Mesenchymal stem cell (in vitro differentiated cells and primary cell): ENCODE results near the gene LAMA5.

Experiments
- DNase-seq: peaks from one replicate; pipeline ENCODE4 v3.0.0-alpha.2; 2013
- H2AFZ ChIP-seq: one replicate; pipeline ENCODE4 v1.6.1; 2013; ENCODE audit warnings: low read depth, mild to moderate bottlenecking, control low read depth, inconsistent platforms, low read length, moderate library complexity
- H2AK5ac ChIP-seq: 2 replicates; pipeline ENCODE4 v1.6.1; 2013; ENCODE audit warnings: low read length, moderate library complexity, mild to moderate bottlenecking, inconsistent platforms; ENCODE audit not compliant: severe bottlenecking
- H2BK120ac ChIP-seq: one replicate; pipeline ENCODE4 v1.6.1; 2013; ENCODE audit warnings: low read depth, mild to moderate bottlenecking, inconsistent platforms, low read length, moderate library complexity
- H2BK12ac ChIP-seq, 2 experiments: one replicate each; pipeline ENCODE4 v1.6.1; 2013; ENCODE audit warnings: inconsistent platforms in 2 of 2, low read length in 2 of 2, mild to moderate bottlenecking in 2 of 2, moderate library complexity in 2 of 2, control low read depth in 1 of 2
- H2BK15ac ChIP-seq: one replicate; pipeline ENCODE4 v1.6.1; 2013; ENCODE audit warnings: mild to moderate bottlenecking, low read depth, inconsistent platforms; ENCODE audit not compliant: poor library complexity, severe bottlenecking
- H2BK5ac ChIP-seq: 2 replicates; pipeline ENCODE4 v1.6.1; 2013; ENCODE audit warnings: low read depth, mild to moderate bottlenecking, low read length, control low read depth, inconsistent platforms; ENCODE audit not compliant: poor library complexity, severe bottlenecking
- H3K14ac ChIP-seq, 2 experiments: one replicate each; pipeline ENCODE4 v1.6.1; 2013; ENCODE audit warnings: inconsistent platforms in 2 of 2, low read length in 2 of 2, control low read depth in 1 of 2, mild to moderate bottlenecking in 1 of 2, moderate library complexity in 1 of 2
- H3K18ac ChIP-seq, 2 experiments: one replicate each; pipeline ENCODE4 v1.6.1; 2013; ENCODE audit warnings: inconsistent platforms in 2 of 2, low read length in 2 of 2, control low read depth in 1 of 2, low read depth in 1 of 2, mild to moderate bottlenecking in 1 of 2
- H3K23ac ChIP-seq, 2 experiments: one replicate each; pipeline ENCODE4 v1.6.1; 2013; ENCODE audit warnings: inconsistent platforms in 2 of 2, low read length in 2 of 2, mild to moderate bottlenecking in 2 of 2, moderate library complexity in 2 of 2, control low read depth in 1 of 2
- H3K27ac ChIP-seq: 2 replicates; pipeline ENCODE4 v1.5.1; 2013; ENCODE audit warnings: mild to moderate bottlenecking, moderate library complexity, low read length, control low read depth, inconsistent platforms; ENCODE audit not compliant: poor library complexity, severe bottlenecking
- H3K27me3 ChIP-seq, 2 experiments: 2 replicates each; pipeline versions ENCODE4 v1.6.1 to v1.7.0; 2013; ENCODE audit warnings: low read length in 2 of 2, mild to moderate bottlenecking in 2 of 2, moderate library complexity in 2 of 2, control low read depth in 1 of 2, inconsistent platforms in 1 of 2; ENCODE audit not compliant: control insufficient read depth in 1 of 2, insufficient read depth in 1 of 2
- H3K36me3 ChIP-seq, 2 experiments: 2 replicates each; pipeline versions ENCODE4 v1.6.1 to v1.7.0; 2013; ENCODE audit warnings: low read length in 2 of 2, control low read depth in 1 of 2, inconsistent platforms in 1 of 2, low read depth in 1 of 2, mild to moderate bottlenecking in 1 of 2; ENCODE audit not compliant: insufficient read depth in 2 of 2, control insufficient read depth in 1 of 2
- H3K4ac ChIP-seq, 2 experiments: one replicate each; pipeline ENCODE4 v1.6.1; 2013; ENCODE audit warnings: inconsistent platforms in 2 of 2, low read length in 2 of 2, mild to moderate bottlenecking in 2 of 2, moderate library complexity in 2 of 2, control low read depth in 1 of 2, low read depth in 1 of 2
- H3K4me1 ChIP-seq: 2 replicates; pipeline ENCODE4 v1.6.1; 2013; ENCODE audit warnings: low read depth, low read length, control low read depth; ENCODE audit not compliant: control insufficient read depth, insufficient read depth
- H3K4me2 ChIP-seq: 2 replicates; pipeline ENCODE4 v1.6.1; 2013; ENCODE audit warnings: low read length, mild to moderate bottlenecking, inconsistent platforms; ENCODE audit not compliant: poor library complexity, severe bottlenecking
- H3K4me3 ChIP-seq, 2 experiments: 2 replicates each; pipeline versions ENCODE4 v1.5.1 to v1.7.0; 2013; ENCODE audit warnings: low read length in 2 of 2, mild to moderate bottlenecking in 2 of 2, control low read depth in 1 of 2, low read depth in 1 of 2; ENCODE audit not compliant: insufficient read depth in 1 of 2
- H3K79me1 ChIP-seq: replicated peaks from 2 replicates; pipeline ENCODE4 v1.6.1; 2013; ENCODE audit warnings: mild to moderate bottlenecking, control low read depth, low read length, inconsistent platforms; ENCODE audit not compliant: poor library complexity, severe bottlenecking
- H3K9ac ChIP-seq: 2 replicates; pipeline ENCODE4 v1.7.0; 2013; ENCODE audit warnings: mild to moderate bottlenecking, low read length, moderate library complexity
- H3K9me3 ChIP-seq: 2 replicates; pipeline ENCODE4 v1.7.0; 2013; ENCODE audit warnings: mild to moderate bottlenecking, low read length; ENCODE audit not compliant: control insufficient read depth
- H4K8ac ChIP-seq: one replicate; pipeline ENCODE4 v1.6.1; 2013; ENCODE audit warnings: inconsistent platforms, mild to moderate bottlenecking, low read length, moderate library complexity
- H4K91ac ChIP-seq: one replicate; pipeline ENCODE4 v1.6.1; 2013; ENCODE audit warnings: mild to moderate bottlenecking, low read length, inconsistent platforms
- WGBS: methylation state at CpG from one replicate; pipeline ENCODE4 v1.1.7; 2013; ENCODE audit warnings: mixed read lengths; 5-methylcytosine and 5-hydroxymethylcytosine counted together

The LAMA5 gene

DNA sequence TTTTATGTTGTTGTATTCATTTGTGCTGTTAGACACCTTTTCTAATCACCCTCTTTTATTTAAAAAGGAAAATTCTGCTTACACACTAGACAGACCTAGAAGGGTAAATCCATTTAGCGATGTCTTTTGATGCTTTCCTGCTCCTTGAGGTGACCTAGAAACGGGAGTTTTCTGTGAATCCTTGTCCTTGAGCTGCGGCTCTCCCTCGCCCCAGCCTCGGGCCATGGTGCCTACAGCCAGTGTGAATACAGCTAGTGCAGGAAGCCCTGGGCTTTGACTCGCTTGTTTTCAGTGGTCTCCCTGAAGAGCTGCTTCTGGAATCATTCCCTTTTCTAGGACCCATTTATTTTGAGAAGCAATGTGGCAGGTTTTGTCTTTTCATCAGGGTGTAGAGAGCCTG is 82.0 kb downstream of the LAMA5 start:
- Histone ChIP-seq H3K36me3 (peaks cover 89 to 91% of the 10 kb centered on the region in 2 experiments), H3K4me1 (no peaks in the 10 kb centered on the region), H3K14ac (no peak overlapping the region), H2BK15ac (no peak overlapping the region), H3K18ac (no peak overlapping the region), H3K4me2 (no peak overlapping the region), H3K4me3 (no peak overlapping the region), H3K23ac (no peak overlapping the region), H2BK120ac (no peak overlapping the region), H2AK5ac (no peak overlapping the region), H2BK12ac (no peak overlapping the region), H3K9me3 (no peaks in the 10 kb centered on the region), H3K79me1 (peaks cover 16% of the 10 kb centered on the region), H3K4ac (no peak overlapping the region), H3K9ac (no peak overlapping the region), H2AFZ (no peak overlapping the region), H2BK5ac (no peak overlapping the region), H3K27ac (no peak overlapping the region), H4K8ac (no peak overlapping the region), H4K91ac (no peak overlapping the region), H3K27me3 (no peaks in the 10 kb centered on the region)
- 96% methylated on average over 6 of the region's 6 CpGs for WGBS
- DNase-seq = no peak

DNA sequence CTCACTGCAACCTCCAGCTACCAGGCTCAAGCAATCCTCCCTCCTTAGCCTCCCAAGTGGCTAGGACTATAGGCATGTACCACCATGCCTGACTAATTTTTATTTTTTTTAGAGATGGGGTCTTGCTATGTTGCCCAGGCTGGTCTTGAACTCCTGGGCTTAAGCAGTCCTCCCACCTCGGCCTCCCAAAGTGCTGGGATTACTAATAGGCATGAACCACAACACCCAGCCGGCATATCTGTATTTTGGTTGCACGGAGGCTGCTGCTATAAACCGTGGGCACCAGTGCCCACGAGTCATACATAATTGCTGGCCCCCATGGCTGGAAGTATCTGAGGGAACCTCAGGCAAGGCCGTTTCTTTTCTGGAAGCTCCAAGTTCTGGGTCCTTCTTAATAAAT is 82.7 kb downstream of the LAMA5 start:
- H3K4me1 ChIP-seq = no peaks in the 10 kb centered on the region
- no peak overlapping the region for H3K4ac ChIP-seq
- H3K79me1 ChIP-seq = peaks cover 16% of the 10 kb centered on the region
- no peak overlapping the region for H2AK5ac ChIP-seq
- H3K27ac ChIP-seq = no peak overlapping the region
- H3K36me3 ChIP-seq = peaks cover 89 to 91% of the 10 kb centered on the region in 2 experiments
- no peak overlapping the region for H4K8ac ChIP-seq
- H3K23ac ChIP-seq = no peak overlapping the region
- H3K18ac ChIP-seq = no peak overlapping the region
- no peak for DNase-seq
- no peak overlapping the region for H2BK15ac ChIP-seq
- WGBS = 94% methylated on average over 6 of the region's 6 CpGs
- H2AFZ ChIP-seq = no peak overlapping the region
- H3K4me3 ChIP-seq = no peak overlapping the region
- H3K27me3 ChIP-seq = no peaks in the 10 kb centered on the region
- no peak overlapping the region for H2BK5ac ChIP-seq
- no peak overlapping the region for H3K4me2 ChIP-seq
- no peak overlapping the region for H3K9ac ChIP-seq
- no peaks in the 10 kb centered on the region for H3K9me3 ChIP-seq
- H2BK12ac ChIP-seq = no peak overlapping the region
- no peak overlapping the region for H3K14ac ChIP-seq
- no peak overlapping the region for H2BK120ac ChIP-seq
- no peak overlapping the region for H4K91ac ChIP-seq

DNA sequence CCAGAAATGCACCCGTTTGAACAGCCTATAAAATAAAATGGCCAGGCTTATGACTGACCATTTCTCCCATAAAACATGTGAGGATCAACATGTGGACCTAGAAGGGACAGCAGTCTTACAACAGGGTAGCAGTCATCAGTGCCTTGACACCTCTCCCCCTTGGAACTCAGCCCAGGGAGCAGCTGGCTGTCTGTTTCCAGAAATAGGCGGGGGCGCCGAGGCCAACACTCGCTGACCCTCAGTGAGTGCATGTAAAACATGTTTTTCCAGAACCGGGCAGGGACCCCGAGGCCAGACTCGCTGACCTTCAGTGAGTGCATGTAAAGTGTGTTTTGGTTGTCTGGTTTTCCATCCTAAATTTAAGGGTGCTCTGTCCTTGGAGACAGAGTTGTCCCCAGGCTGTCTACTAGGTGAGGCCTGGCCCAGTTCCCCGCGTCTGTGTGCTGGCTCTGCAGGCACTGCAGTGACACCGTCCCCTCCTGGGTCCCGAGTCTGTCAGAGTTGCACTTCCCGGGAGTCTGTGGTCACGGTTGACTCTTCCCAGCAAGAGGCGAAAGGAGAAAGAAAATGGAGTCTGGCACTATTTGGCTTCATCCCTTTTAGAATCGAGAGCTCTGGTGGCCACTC is 84.1 kb downstream of the LAMA5 start:
- peaks cover 15% of the 10 kb centered on the region for H3K79me1 ChIP-seq
- no peak overlapping the region for H3K23ac ChIP-seq
- H3K36me3 ChIP-seq = peaks cover 89 to 91% of the 10 kb centered on the region in 2 experiments
- H3K9me3 ChIP-seq = no peaks in the 10 kb centered on the region
- H3K4me2 ChIP-seq = no peak overlapping the region
- no peak overlapping the region for H3K14ac ChIP-seq
- 85% methylated on average over 16 of the region's 16 CpGs for WGBS
- H2AK5ac ChIP-seq = no peak overlapping the region
- no peak overlapping the region for H3K9ac ChIP-seq
- H3K27ac ChIP-seq = no peak overlapping the region
- no peak overlapping the region for H4K8ac ChIP-seq
- no peak overlapping the region for H2AFZ ChIP-seq
- H2BK15ac ChIP-seq = no peak overlapping the region
- no peaks in the 10 kb centered on the region for H3K27me3 ChIP-seq
- no peak overlapping the region for H4K91ac ChIP-seq
- H3K4me1 ChIP-seq = no peaks in the 10 kb centered on the region
- H3K4ac ChIP-seq = no peak overlapping the region
- H2BK5ac ChIP-seq = no peak overlapping the region
- no peak for DNase-seq
- no peak overlapping the region for H3K4me3 ChIP-seq
- no peak overlapping the region for H2BK12ac ChIP-seq
- H3K18ac ChIP-seq = no peak overlapping the region
- H2BK120ac ChIP-seq = no peak overlapping the region

DNA sequence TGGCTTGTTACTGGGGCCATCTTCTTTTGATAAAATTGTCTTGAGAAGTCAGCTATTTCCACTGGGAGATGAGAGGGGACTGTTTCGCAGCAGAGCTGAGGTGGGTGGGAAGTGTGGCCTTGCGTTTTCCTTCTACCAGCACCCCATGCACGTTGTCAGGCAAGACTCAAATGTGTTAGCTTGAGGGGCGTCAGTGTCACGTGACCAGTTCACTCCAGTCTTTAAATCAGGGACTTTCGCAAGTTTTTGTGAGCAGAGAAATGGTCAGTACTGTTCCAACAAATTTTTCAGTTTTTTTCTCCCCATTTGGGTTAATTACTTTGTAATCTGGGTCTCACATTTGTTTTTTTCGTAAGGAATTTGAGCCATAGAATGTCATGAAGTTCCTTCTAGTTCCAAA is 85.0 kb downstream of the LAMA5 start:
- no peak overlapping the region for H2BK12ac ChIP-seq
- peaks cover 87 to 89% of the 10 kb centered on the region in 2 experiments for H3K36me3 ChIP-seq
- no peak overlapping the region for H4K8ac ChIP-seq
- no peak overlapping the region for H3K4ac ChIP-seq
- H3K9ac ChIP-seq = no peak overlapping the region
- no peaks in the 10 kb centered on the region for H3K27me3 ChIP-seq
- no peak overlapping the region for H2BK15ac ChIP-seq
- no peak overlapping the region for H3K4me2 ChIP-seq
- no peak overlapping the region for H3K4me3 ChIP-seq
- no peak overlapping the region for H2AK5ac ChIP-seq
- H3K27ac ChIP-seq = no peak overlapping the region
- H3K23ac ChIP-seq = no peak overlapping the region
- H2BK5ac ChIP-seq = no peak overlapping the region
- H3K14ac ChIP-seq = no peak overlapping the region
- no peak for DNase-seq
- H3K9me3 ChIP-seq = no peaks in the 10 kb centered on the region
- H4K91ac ChIP-seq = no peak overlapping the region
- no peak overlapping the region for H2BK120ac ChIP-seq
- no peak overlapping the region for H3K18ac ChIP-seq
- 94% methylated on average over 7 of the region's 7 CpGs for WGBS
- no peaks in the 10 kb centered on the region for H3K4me1 ChIP-seq
- H2AFZ ChIP-seq = no peak overlapping the region
- H3K79me1 ChIP-seq = peaks cover 15% of the 10 kb centered on the region
